HCEC 1CT (cell line): Measurements from ENCODE around the gene ZNF414.
A peak's percentile ranks its signal among the peaks of the same experiment; 100 is the strongest.
"Not testable (repeated sequence)": the region's sequence is repeated elsewhere in the genome, so short reads cannot be mapped to it uniquely, and the experiment has no call there.

Experiments used
- DNase-seq: peaks from one replicate; pipeline ENCODE4 v3.0.0-alpha.2; 2017

The ZNF414 gene, protein sequence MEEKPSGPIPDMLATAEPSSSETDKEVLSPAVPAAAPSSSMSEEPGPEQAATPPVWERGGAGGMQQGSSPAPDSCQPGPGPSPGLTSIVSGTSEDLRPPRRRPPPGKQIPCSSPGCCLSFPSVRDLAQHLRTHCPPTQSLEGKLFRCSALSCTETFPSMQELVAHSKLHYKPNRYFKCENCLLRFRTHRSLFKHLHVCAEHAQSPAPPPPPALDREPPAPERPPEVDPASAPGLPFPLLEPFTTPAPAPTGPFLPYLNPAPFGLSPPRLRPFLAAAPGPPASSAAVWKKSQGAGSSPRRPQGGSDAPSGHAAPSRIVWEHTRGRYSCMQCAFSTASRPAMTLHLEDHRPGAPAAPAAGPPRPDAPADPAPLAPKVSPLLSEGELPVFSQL

DNA sequence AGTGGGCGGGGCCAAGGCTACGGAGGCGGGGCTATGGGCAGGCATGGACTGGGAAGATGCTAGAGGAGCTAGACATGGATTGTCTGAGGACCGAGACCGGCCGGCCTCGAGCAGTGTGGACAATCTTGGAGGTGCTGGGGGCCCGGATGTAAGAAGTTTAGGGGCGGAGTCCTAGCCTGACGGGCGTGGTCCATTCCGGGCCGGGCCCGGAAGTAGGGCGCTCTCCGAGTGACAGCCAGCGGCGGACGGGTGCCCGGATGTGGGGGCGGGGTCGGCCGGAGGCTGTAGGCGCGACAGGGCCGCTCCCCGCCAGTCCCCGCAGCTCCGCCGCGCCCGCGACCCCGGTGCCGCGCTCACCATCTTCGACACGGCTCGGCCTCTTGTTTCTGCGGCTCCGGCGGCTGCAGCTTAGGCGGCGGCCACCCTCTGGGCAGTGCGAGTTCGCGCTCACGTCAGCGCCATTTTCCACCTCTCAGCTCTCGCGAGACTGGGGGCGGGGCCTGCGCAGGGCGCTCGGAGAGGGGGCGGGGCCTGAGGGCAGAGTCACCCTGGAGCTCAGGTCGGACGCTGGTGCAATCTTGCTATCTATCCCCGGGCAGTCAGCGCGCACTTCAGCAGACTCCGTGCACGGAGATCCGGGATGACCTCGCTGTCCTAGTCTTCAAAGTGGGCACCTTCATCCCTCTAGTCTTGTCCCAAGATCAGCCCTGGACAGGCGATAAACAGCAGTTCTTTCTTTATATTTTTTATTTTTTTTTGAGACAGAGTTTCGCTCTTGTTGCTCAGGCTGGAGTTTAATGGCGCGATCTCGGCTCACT, at the start of gene ZNF414:
Gene ZNF414 (minus strand): TSS at position 481 of the 818 bp plus-strand sequence. CDS start 121 bp downstream, at position 360.
- DNase-seq = peak; percentile 98

DNA sequence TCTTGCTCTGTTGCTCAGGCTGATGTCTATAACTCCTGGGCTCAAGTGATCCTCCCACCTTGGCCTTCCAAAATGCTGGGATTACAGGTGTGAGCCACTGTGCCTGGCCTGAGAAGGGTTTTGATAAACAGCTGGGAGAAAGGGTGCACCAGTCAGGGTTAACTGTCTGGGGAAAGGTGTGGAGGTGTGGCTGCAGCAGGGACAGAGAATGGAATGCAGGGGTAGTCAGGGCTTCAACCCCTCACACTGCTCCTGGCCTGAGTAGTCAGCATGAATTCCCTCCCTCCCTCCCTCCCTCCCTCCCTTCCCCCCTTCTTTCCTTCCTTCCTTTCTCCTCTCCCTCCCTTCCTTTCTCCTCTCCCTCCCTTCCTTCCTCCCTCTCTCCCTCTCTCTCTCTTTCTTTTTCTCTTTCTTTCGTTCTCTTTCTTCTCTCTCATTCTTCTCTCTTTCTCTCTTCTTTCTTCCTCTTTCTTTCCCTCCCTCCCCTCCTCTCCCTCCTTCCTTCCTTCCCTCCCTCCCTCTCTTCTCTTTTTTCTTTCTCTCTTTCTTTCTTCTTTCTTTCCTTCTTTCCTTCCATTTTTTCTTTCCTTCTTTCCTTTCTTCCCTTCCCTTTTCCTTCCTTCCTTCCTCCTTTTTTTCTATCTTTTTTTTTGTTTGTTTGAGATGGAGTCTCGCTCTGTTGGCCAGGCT, 47.3 kb upstream of the ZNF414 start:
- no peak for DNase-seq

DNA sequence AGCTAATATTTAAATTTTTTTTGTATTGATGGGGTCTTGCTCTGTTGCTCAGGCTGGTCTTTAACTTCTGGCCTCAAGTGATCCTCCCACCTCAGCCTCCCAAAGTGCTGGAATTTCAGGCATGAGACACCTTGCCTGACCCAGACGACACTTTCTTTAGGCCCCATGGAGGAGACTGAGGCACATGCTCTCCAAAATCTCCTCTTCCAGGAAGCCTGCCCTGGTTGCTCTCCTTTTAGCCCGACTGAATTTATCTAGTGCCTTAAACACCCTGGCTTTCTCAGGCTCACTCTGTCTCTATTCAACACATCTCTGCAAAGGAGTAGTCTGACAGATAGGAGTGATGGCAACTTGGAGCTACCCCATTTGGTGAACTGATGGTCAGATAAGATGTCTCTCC, 44.4 kb upstream of the ZNF414 start:
- DNase-seq = no peak

DNA sequence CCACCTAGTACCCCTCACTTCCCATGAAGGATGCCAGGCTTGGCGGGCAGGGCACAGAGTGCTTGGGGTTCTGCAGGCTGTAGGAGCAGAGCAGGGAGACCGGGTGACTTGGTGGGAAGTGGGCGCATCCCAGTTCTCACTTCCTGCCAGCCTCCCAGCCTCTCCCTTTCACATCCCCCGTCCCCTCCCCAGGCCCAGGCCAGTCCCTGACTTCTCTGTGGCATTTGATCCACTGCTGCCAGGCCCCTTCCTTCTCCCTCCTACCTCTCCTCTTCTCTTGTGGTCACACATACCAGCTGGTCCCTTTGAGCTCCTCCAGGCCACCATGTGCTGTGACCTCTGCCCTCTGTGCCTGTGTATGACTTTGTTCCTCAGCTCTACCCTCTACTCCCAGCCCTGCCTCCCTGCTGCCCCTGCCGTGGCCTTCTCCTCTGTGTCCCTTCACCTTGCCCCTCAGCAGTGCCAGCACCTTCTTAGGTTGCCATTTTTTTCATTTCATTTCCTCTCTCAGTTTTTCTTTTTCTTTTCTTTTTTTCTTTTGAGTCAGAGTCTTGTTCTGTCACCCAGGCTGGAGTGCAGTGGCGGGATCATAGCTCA, 43.8 kb upstream of the ZNF414 start:
- no peak for DNase-seq

DNA sequence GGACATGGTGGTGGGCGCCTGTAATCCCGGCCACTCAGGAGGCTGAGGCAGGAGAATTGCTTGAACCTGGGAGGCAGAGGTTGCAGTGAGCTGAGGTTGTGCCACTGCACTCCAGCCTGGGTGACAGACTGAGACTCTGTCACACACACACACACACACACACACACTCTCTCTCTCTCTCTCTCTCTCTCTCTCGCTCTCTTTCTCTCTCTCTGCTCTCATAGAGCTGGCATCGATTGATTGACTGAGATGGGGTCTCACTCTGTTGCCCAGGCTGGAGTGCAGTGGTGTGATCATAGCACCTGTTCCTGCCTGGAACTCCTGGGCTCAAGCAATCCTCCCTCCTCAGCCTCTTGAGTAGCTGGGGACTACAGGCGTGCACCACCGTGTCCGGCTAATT, 39.8 kb upstream of the ZNF414 start:
- not testable (repeated sequence) for DNase-seq

DNA sequence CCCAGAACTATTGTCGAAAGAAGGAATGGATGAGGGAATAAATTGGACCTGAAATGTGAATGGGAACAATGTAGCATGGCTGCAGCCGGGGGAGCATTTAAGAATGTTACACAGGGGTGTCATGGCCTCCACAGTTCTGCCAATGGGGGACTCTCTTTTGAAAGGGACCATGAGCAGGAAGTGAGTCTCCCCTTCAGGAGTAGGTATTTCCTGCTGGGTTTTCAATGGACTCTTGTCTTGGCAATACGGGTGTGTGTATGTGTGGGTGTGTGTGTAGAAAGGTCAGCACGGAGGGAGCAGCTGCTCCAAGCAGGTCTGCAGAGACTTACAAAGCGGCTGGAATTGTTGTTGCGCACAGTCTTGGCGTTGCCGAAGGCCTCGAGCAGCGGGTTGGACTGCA, 38.8 kb upstream of the ZNF414 start:
- DNase-seq = no peak

DNA sequence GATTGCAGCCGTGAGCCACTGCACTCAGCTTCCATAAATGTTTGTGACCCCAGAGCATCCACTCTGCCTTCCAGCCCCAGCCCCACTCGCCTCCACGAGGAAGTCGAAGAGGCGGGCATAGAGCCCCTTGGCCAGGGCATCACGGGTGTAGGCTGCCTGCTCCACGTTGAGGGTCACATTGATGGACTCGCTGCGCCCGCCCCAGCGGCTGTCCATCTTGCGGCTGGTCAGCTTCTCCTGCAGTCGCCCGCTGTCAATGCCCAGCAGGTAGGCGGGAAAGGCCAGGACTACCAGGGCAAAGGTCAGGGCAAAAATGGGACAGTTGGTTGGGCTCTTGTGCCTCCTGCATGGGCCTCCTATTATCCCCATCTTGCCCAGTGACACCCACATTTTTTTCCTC, 36.1 kb upstream of the ZNF414 start:
- DNase-seq = no peak

DNA sequence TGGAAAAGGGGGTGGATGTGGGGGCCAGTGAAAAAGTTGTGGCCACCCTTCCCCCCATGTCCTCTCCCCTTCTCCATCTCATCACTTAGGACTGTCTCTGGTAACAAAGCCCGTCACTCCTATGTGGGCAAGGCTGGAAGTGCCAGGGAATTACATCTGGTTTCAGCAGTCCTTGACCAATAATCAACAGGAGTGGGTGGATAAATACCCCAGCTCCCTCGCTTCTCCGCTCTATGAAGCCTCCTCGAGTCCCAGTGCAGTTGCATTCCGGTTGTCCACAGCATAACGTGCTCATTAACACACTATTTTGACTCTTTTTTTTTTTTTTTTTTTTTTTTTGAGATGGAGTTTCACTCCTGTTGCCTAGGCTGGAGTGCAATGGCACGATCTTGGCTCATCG, 31.8 kb upstream of the ZNF414 start:
- no peak for DNase-seq

DNA sequence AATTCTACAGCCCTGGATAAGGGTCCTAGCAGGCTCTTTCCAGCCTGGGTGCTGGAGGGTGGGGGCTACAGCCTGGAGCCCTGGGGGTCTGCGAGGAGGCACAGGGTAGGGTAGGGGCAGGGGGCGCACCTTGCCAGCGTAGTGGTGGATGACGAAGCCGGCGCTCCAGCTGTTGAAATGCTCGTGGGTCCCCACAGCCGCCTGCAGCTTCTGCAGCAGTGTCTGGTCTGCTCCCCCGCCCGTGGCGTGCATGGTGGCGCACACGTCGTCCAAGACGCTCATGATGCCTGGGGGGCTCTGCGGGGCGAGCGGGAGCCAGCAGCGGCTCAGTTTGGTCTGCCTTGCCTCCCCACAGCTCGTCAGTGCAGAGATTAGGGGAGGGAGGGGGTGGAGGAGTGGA, 30.2 kb upstream of the ZNF414 start:
- no peak for DNase-seq

DNA sequence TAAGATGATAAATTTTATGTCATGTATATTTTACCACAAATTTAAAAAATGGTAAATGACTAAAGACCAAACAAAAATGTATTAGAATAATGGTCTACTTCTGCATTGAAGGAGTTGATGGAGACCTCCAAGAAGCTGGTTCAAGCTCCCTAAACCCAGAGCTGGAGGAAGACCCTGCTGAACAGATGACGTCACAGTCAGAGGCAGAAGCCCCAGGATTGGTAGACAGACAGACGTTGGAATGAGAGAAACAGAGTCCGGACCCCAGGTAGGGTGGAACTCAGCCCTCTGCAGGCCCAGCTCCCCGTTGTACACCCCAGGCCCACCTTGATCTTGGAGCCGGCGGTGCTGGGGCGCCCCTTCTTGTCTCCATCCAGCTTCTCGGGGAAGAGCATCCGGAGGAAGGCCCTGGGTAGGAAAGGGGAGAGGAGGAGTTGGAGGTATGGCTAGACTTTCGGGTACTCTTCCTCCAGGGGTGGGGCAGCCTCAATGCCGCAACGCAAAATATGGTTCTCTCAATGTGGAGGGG, 25.7 kb upstream of the ZNF414 start:
- no peak for DNase-seq

DNA sequence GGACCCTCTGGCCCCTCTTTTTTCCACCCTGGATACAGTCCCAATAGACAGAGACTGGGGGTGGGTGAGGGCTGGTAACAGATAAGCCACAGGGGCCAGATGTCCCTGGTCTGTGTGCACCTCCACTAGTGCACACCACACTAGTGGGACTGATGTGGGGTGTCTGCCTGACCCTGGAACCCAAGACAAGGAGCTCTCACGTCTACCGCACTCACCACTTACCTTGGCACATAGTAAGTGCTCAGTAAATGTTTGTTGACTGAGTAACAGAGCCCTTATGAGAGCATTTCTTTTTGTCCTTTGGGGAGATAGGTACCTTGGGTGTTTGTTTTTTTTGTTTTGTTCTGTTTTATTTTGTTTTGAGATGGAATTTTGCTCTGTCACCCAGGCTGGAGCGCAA, 23.1 kb upstream of the ZNF414 start:
- DNase-seq = no peak

DNA sequence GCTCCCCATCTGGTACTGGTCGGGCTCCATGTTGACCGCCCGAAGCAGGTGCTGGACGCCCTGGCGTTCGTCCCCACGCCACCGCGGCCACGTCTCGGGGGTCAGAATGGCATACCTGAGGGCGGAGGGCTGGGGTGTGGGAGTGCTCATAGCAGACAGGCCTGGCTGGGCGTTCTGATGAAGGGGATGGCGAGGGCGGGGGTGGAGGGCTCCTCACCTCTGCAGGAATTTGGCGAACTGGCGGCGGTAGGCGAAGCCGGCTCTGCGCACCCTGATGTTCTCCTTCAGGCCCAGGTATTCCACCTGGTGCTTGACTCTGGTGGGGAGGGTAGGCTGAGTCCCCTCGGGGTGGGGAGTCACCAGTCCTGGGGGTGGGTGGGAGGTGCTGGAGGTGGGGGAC, 22.3 kb upstream of the ZNF414 start:
- no peak for DNase-seq

DNA sequence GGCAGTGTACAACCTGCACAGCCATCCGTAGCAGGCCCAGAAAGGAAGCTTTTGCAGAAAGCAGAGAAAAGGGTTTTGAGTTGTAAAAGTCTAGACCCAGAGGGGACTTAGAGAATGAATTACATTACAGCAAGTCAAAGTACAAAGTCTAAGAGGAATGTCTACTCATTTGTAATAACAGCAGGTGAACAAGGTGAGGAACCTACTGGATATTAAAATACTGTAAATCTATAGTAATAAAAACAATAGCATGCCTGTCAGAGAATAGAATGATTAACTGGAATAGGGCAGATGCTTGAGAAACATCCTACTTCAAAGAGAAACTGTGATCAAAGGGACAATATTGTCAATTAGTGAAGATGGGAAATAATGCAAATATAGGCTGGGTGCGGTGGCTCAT, 18.3 kb upstream of the ZNF414 start:
- no peak for DNase-seq

DNA sequence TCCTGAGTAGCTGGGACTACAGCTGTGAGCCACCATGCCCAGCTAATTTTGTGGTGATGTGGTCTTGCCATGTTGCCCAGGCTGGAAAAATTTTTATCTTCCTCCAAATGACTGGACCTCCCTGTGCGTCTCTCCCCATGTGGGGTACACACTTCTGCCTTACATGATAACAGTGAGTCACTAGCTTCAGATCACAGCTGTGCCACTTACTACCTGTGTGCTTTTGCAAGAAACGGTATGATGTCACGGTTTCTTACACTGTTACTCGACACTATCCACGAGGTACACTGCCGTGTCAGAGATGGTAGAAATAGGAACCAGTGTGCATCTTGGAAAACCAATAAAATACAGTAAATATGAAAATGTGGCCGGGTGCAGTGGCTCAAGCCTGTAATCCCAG, 17.5 kb upstream of the ZNF414 start:
- DNase-seq = no peak

DNA sequence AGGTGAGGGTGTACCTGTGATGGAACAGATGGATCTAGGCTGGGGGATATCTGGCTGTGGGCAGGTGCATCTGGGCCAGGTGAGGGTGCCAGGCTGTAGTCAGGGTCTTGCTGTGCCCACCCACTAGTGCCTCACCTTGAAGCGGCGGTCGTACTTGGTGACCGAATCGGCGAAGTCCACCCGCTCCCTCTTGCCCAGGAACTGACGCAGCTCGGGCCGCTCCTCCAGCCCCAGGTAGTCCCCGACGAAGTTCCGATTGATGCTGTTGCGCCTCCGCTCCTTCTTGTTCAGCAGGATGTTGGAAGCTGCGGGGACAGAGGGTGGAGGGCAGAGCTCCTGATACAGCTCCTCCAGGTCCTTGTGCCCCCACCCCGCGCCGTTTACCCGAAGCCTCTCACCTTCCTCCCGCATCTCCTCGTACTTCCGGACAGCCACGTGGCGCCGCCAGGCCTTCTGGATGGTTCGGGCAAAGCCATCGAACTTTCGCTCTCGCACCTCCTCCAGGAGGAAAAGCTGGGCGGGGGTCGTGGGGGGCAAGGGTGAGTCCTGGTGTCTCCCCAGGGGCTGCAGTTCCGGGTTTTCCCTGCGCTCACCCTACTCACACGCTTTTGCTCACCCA, 16.2 kb upstream of the ZNF414 start:
- DNase-seq = no peak

DNA sequence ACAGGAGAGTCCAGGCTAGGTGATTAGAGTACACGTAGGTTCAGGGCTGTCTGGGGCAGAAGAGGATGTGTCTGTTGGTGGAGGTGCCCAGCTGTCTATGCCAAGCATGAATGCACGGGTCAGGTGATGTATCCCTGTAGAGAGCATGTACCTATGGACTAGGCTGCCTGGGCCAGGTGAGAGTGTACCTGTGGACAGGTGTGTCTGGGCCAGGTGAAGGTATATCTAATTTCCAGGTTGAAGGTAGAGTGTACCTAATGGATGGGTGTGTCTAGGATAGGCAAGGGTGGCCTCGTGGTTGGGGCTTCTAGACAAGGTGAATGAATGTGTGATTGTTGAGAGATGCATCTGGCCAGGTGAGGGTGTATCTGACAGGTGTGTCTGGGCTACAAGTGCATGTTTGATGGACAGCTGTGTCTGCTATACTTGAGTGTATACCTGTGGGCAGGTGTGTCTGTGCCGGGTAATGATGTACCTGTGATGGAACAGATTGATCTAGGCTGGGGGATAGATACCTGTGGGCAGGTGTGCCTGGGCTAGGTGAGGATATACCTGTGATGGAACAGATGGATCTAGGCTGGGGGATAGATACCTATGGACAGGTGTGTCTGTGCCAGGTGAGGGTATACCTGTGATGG, 15.5 kb upstream of the ZNF414 start:
- DNase-seq = no peak

DNA sequence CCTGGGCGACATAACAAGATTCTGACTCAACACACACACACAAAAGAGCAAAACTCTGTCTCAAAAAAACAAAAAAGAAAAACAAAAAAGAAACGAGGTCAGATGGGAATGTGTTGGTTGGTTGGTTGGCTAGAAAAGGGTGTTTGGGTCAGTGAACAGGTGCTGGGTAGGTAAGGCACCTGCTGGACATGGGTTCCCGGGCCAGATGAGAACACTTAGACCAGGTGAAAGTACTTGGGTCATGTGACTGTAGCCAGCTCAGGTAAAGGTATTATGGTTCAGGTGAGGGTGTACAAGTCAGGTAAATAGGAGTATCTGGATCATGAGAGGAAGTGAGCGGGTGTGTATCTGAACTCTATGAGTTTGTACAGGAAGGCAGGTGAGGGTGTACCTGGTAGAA, 14.5 kb upstream of the ZNF414 start:
- no peak for DNase-seq

DNA sequence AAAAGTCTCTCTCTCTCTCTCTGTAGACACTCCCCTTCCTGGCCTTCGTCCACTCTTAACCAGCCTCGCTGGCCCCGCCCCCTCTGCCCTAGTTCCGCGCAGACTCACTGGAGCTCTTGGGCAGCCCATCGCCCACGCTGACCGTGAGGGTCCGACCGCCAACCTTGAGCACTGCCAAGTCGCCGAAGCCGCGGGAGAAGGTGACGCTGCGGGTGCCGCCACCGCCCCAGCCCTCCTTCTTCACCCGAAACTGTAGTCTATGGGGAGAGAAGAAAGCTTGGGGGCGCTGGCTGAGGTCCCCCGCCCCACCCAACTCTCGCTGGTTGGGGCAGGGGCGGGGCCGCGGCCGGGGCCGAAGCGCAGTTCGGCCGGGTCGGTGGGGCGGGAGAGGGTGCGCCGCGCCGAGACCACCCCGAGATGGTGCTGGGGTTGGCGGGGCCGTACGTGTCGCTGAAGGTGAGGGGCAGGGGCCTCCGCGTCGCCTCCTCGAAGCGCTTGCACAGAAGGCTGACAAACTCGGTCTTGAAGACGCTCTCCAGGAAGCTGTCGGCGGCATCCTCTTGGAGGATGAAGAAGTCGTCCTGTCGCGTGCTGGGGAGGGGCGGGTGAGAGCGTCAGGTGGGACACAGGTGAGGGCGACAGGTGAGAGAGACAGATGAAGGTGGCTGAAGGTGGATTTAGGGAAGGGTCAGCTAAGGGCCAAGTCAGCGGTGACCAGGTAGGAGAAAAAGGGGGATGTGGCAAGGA, 12.6 kb upstream of the ZNF414 start:
- peak; percentile 63 for DNase-seq

DNA sequence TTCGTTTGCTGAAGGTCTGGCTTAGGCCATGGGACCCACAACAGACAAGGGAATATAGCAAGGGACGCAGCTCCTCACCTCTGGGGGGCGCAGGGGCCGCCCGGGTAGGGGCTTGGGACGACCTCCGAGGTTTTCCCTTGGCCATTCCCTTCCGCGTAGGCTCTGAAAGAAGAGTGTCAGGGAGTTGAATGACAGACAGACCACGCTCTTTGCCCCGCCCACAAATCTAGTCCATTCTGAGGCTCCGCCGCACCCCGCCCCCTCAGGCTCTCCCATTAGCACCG, 11.4 kb upstream of the ZNF414 start:
- DNase-seq = no peak

DNA sequence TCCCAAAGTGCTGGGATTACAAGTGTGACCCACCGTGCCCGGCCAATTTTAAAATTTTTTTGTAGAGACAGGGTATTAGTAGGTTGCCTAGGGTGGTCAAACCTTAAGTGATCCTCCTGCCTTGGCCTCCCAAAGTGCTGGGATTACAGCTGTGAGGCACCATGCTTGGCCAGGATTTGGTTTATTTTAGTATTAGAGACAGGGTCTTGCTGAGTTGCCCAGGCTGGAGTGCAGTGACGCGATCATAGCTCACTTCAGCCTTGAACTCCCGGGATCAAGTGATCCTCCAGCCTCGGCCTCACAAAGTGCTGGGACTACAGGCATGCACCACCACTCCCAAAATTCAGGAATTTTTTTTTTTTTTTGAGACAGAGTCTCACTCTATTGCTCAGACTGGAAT, 5.4 kb upstream of the ZNF414 start:
- DNase-seq = no peak

DNA sequence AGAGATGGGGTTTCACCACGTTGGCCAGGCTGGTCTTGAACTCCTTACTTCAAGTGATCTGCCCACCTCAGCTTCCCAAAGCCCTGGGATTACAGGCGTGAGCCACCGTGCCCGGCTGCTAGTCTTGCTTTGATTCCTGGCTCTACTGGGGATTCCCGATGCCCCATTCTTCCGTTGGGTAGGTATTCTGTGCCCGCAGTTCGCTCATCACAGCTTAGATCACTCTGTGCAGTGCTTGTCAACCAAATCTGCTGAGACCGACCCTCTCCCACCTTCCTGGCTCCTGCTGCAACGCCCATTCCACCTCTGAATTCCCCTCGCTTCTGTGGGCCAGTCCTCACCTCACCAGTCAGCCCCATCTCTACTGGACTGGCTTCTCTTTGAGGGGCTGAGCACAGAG, 4.6 kb upstream of the ZNF414 start:
- no peak for DNase-seq
